CD4-positive, alpha-beta T cell (primary cell): ENCODE data around the gene B4GALNT1. TPM values are rescaled to one million over a fixed set of nuclear protein-coding genes. Genes with fewer than 3 reads are reported as not detected.
A peak's percentile ranks its signal among the peaks of the same experiment; 100 is the strongest.

Experiments
- ATAC-seq: fragments of 200-7000 bp; cut with Tn5 transposase; one replicate; pipeline ENCODE4 v1.10.0; 2022; ENCODE audit warnings: mild to moderate bottlenecking; ENCODE audit not compliant: poor library complexity
- CTCF ChIA-PET: fragments of 350-600 bp; sonication (Branson Sonifier 250); formaldehyde crosslinking; loops from one replicate; lab custom pipeline; 2021; ENCODE audit warnings: antibody characterized with exemption, inconsistent platforms; lab: Charles Lee
- POLR2A ChIA-PET: fragments of 350-600 bp; sonication (Branson Sonifier 250); formaldehyde crosslinking; loops from one replicate; lab custom pipeline; 2021; ENCODE audit warnings: antibody characterized with exemption, inconsistent platforms; lab: Charles Lee
- DNase-seq, 14 experiments: peaks; one replicate each; pipeline ENCODE4 v3.0.0-alpha.2; 2013 to 2020; ENCODE audit warnings: mixed read lengths in 2 of 14
- H3K27ac ChIP-seq, 2 donors: one replicate each; pipeline versions ENCODE4 v1.5.1 to v1.7.0; 2013; ENCODE audit warnings: low read length in 2 of 2, low read depth in 1 of 2, mild to moderate bottlenecking in 1 of 2
- H3K27me3 ChIP-seq, 2 experiments: 1 replicate in 1 of 2; 2 replicates in 1 of 2; pipeline versions ENCODE4 v1.6.1 to v1.7.0; 2013; ENCODE audit warnings: low read length in 2 of 2, control low read depth in 1 of 2, mild to moderate bottlenecking in 1 of 2, moderate library complexity in 1 of 2; ENCODE audit not compliant: insufficient read depth in 2 of 2, control insufficient read depth in 1 of 2
- H3K36me3 ChIP-seq: one replicate; pipeline ENCODE4 v1.6.1; 2013; ENCODE audit warnings: low read length, control low read depth; ENCODE audit not compliant: insufficient read depth
- H3K4me1 ChIP-seq: one replicate; pipeline ENCODE4 v1.6.1; 2013; ENCODE audit warnings: low read length, control low read depth; ENCODE audit not compliant: insufficient read depth
- H3K4me3 ChIP-seq: one replicate; pipeline ENCODE4 v1.5.1; 2013; ENCODE audit warnings: mild to moderate bottlenecking, low read length, moderate library complexity
- H3K9me3 ChIP-seq, 2 experiments: 1 replicate in 1 of 2; 2 replicates in 1 of 2; pipeline versions ENCODE4 v1.6.1 to v1.7.0; 2013; ENCODE audit warnings: low read length in 2 of 2, mild to moderate bottlenecking in 2 of 2, control low read depth in 1 of 2, moderate library complexity in 1 of 2; ENCODE audit not compliant: control insufficient read depth in 1 of 2, insufficient read depth in 1 of 2
- H3K27ac Mint-ChIP-seq: one replicate; pipeline ENCODE4 v1.8.0; 2020; ENCODE audit warnings: mixed read lengths
- H3K27me3 Mint-ChIP-seq: one replicate; pipeline ENCODE4 v1.8.0; 2021; ENCODE audit warnings: mixed read lengths
- H3K36me3 Mint-ChIP-seq: one replicate; pipeline ENCODE4 v1.8.0; 2021; ENCODE audit warnings: low read depth, mixed read lengths
- H3K4me1 Mint-ChIP-seq: one replicate; pipeline ENCODE4 v1.8.0; 2021; ENCODE audit warnings: low read depth, mixed read lengths
- H3K4me3 Mint-ChIP-seq: one replicate; pipeline ENCODE4 v1.8.0; 2020; ENCODE audit warnings: mild to moderate bottlenecking, mixed read lengths
- H3K9me3 Mint-ChIP-seq: one replicate; pipeline ENCODE4 v1.8.0; 2020; ENCODE audit warnings: mixed read lengths
- intact Hi-C, 2 experiments: fragments of 100-400 bp; cut with DNase I in 1 of 2; cut with micrococcal nuclease in 1 of 2; formaldehyde crosslinking; loops; one replicate each; pipeline versions ENCODE4 v1.15.1 to v1.9.0; 2023 to 2025; cut with DNase I, micrococcal nuclease
- total RNA-seq, 174 experiments: library from RNA in 2 of 174; stranded (reverse) in 2 of 174; gene quantifications; one replicate each; pipeline ENCODE4 v1.2.3 and lab custom pipeline; 2021 to 2026
- TF ChIP-seq, protein P1 (sequence below): fragments of 200-600 bp; IDR thresholded peaks from one replicate; pipeline ENCODE4 v1.8.0; 2022; ENCODE audit warnings: antibody characterized with exemption, mild to moderate bottlenecking

The B4GALNT1 gene
- total RNA-seq, 2 experiments from 2014 or later, result not detected

DNA sequence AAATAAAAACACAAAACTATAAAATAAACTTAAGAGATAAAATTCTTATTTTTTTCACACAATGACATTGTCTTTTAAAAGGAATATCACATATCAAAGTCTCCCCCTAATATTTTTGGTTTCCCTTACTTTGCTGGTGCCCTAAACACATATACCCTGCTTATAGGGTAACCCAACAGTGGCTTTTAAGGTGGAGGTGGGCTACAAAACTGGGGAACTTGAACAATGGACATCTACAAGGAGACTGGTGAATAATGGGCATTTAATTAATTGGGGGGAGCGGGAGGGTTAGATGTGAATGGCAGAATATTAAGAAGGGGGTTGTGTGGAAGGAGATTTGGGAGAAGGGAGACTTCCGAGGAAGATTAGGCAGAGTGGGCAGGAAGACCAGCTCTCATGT is 9.6 kb downstream of the B4GALNT1 start:
- POLR2A ChIA-PET, result no interaction called here
- TF ChIP-seq, protein P1, sequence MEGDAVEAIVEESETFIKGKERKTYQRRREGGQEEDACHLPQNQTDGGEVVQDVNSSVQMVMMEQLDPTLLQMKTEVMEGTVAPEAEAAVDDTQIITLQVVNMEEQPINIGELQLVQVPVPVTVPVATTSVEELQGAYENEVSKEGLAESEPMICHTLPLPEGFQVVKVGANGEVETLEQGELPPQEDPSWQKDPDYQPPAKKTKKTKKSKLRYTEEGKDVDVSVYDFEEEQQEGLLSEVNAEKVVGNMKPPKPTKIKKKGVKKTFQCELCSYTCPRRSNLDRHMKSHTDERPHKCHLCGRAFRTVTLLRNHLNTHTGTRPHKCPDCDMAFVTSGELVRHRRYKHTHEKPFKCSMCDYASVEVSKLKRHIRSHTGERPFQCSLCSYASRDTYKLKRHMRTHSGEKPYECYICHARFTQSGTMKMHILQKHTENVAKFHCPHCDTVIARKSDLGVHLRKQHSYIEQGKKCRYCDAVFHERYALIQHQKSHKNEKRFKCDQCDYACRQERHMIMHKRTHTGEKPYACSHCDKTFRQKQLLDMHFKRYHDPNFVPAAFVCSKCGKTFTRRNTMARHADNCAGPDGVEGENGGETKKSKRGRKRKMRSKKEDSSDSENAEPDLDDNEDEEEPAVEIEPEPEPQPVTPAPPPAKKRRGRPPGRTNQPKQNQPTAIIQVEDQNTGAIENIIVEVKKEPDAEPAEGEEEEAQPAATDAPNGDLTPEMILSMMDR, result no peak
- intact Hi-C loops, result no loop called here

DNA sequence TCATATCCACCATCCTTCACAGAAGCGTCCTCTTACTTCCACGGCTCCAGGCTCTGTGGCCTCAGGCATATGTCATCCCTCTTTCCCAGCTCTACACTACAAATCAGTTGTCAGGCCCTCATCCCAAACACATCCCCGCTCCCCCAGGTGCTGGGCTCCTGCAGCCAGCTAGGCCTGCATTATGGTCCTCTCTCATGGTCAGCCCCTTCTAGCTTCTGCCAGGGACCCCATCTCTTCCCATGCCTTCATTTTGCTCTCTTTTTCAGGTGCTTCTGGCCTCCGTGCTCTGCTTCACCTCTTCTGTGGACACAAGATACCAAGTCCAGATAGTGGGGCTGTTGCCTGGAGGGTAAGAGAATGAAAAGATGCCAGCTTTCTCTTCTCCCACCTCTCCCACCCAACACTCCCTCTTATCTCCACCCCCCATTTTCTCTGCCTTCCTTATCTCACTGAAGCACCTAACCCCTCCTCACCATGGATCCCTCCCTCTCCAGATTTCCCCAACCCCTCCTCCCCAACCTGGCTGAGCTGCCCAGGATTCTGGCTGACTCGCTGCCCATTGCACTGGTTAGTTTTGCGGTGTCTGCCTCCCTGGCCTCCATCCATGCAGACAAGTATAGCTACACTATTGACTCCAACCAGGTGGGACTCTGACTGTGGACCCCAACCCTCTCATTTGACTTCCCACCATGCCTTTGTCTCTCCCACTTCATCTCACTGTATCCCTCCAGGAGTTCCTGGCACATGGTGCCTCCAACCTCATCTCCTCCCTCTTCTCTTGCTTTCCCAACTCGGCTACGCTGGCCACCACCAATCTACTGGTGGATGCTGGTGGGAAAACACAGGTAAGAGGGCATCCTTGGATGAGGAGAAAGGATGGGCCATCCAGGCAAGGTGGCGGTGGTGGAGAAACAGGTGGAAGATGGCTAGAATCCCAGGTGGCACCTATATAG is 10.4 kb downstream of the B4GALNT1 start:
- intact Hi-C loops, result no loop called here
- Mint-ChIP-seq H3K4me1 (peaks cover 39% of the 10 kb centered on the region), H3K27ac (no peak overlapping the region), H3K9me3 (no peaks in the 10 kb centered on the region), H3K27me3 (peaks cover 100% of the 10 kb centered on the region), H3K4me3 (peak overlapping the region; percentile 44), H3K36me3 (no peaks in the 10 kb centered on the region)
- Histone ChIP-seq H3K4me1 (peaks cover 41% of the 10 kb centered on the region), H3K27me3 (peaks cover 94 to 99% of the 10 kb centered on the region in 2 experiments), H3K4me3 (no peak overlapping the region), H3K27ac (no peak overlapping the region), H3K36me3 (no peaks in the 10 kb centered on the region), H3K9me3 (peaks cover 0 to 19% of the 10 kb centered on the region in 2 experiments)
- DNase-seq (no peak), ATAC-seq (no peak)
- CTCF ChIA-PET, result interaction anchor here (1.2 to 2.2 kb wide), 2 partner anchors 39 to 164 kb away, joined by 4 to 18 read pairs; partner anchors contain the start of gene GLI1
- TF ChIP-seq, protein P1, result no peak
- POLR2A ChIA-PET, result no interaction called here

More for the DNA sequence above, 9.6 kb downstream of the B4GALNT1 start:
- Histone ChIP-seq H3K36me3 (no peaks in the 10 kb centered on the region), H3K4me1 (peaks cover 47% of the 10 kb centered on the region), H3K27ac (no peak overlapping the region), H3K27me3 (peaks cover 95 to 99% of the 10 kb centered on the region in 2 experiments), H3K4me3 (no peak overlapping the region), H3K9me3 (peaks cover 0 to 23% of the 10 kb centered on the region in 2 experiments)
- no peaks in the 10 kb centered on the region for H3K9me3 Mint-ChIP-seq
- H3K27ac Mint-ChIP-seq, result no peak overlapping the region
- no peak overlapping the region for H3K4me3 Mint-ChIP-seq
- H3K4me1 Mint-ChIP-seq, result peaks cover 45% of the 10 kb centered on the region
- H3K36me3 Mint-ChIP-seq, result no peaks in the 10 kb centered on the region
- CTCF ChIA-PET, result interaction anchor here (2.2 kb wide), 1 partner anchor 40 kb away, joined by 18 read pairs; no protein-coding TSS in a partner anchor
- ATAC-seq, result no peak
- H3K27me3 Mint-ChIP-seq, result peaks cover 98% of the 10 kb centered on the region
- DNase-seq, result no peak

DNA sequence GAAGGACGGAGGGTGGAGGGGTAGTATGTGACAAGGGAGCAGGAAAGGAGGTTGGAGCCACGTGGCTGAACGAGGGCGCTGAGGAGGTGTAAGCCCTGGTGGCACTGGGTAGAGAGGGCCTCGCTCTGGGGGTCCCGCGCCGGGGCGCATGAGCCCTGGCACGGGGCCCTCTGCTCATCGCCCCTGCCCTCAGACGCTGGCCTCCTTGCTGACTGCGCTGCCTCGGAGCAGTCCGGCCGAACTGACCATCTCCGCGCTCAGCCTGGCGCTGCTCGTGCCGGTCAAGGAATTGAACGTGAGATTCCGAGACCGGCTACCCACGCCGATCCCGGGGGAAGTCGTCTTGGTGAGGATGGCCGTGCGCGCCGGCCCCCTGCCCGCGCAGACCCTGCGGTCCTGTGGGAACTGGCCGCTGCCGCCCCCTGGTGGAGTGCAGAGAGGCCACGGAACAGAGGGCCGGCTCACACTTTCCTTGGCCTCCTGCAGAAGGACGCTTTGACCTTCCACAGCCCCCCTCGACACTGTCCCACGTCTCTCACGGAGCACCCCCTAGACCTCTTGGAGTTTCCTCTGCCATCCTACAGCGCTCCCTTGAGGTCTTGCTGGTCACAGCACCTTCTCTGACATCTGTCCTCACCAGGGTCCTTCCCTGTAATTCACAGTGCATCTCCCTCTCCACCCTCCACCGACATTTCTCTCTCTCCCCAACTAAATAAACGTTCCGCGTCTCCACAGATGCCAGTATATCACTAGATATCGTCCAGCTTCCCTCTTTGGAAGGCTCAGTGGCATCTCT is 11.3 kb downstream of the B4GALNT1 start:
- Histone ChIP-seq H3K27me3 (peaks cover 89 to 93% of the 10 kb centered on the region in 2 experiments), H3K9me3 (peaks cover 0 to 17% of the 10 kb centered on the region in 2 experiments), H3K36me3 (no peaks in the 10 kb centered on the region), H3K4me3 (peak overlapping the region; percentile 40), H3K4me1 (peaks cover 33% of the 10 kb centered on the region), H3K27ac (no peak overlapping the region)
- Mint-ChIP-seq H3K36me3 (no peaks in the 10 kb centered on the region), H3K4me1 (peaks cover 34% of the 10 kb centered on the region), H3K27me3 (peaks cover 100% of the 10 kb centered on the region), H3K9me3 (no peaks in the 10 kb centered on the region), H3K27ac (no peak overlapping the region), H3K4me3 (peak overlapping the region; percentile 80)
- intact Hi-C loops, result loop anchor here (1.0 to 2.0 kb wide), 3 partner anchors 38 to 163 kb away; partner anchors contain the start of gene GLI1 (in 2 of the 2)
- ATAC-seq (peak; percentile 66), DNase-seq (peak; percentile 33 to 77 (median 50))
- TF ChIP-seq, protein P1, result peak; percentile 96
- ChIA-PET CTCF (interaction anchor here (1.0 to 3.6 kb wide), 5 partner anchors 12 to 163 kb away, joined by 4 to 36 read pairs (median 8); partner anchors contain the start of genes B4GALNT1 and GLI1), POLR2A (interaction anchor here (0.7 to 1.8 kb wide), 3 partner anchors 30 to 125 kb away, joined by 3 to 7 read pairs (median 5); partner anchors contain the start of gene PIP4K2C)
